Activated CD8-positive, alpha-beta memory T cell treated with anti-CD3 and anti-CD28 coated beads for 48 hours (primary cell): Measurements from ENCODE around the gene C11orf97.
"Not testable (repeated sequence)": the region's sequence is repeated elsewhere in the genome, so short reads cannot be mapped to it uniquely, and the experiment has no call there.

Experiments used
- DNase-seq, 3 experiments: peaks; one replicate each; pipeline ENCODE4 v3.0.0-alpha.2; 2020; ENCODE audit warnings: low read depth in 2 of 3, low spot score in 2 of 3

C11orf97 gene, protein sequence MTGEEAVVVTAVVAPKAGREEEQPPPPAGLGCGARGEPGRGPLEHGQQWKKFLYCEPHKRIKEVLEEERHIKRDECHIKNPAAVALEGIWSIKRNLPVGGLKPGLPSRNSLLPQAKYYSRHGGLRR

DNA sequence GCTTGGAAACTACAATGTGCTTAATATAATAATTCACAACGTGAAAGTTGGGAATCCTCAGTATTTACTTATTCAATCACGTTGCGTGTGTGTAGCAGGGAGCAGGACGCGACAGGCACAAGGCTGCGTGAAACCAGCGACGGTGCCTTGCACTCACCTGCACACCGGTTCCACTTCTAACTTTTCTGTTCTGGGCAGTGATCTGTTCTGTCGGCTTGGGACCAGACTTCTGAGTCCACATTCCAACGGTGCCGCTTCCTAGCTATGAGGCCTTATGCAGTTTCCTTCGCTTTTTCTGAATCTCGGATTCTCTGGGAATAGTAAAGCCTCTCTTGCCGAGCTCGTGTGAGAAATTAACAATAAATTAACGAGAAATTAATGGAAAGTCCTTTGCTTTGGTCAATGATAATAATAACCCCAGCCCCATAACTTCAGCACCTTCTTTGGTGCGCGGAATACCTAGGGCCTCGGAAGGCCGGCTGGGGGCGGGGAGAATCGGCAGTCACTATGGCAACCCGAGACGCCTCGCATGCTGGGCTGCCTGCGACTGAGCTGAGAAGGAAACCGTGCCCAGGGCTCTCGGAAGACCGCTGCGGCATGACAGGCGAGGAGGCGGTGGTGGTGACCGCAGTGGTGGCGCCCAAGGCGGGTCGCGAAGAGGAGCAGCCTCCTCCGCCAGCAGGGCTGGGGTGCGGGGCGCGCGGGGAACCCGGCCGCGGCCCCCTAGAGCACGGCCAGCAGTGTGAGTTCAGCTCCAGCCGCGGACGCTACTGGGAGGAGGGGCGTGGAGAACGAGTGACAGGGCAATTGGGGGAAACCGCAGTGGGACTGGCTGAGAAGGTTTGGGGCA is at the start of gene C11orf97:
Gene C11orf97 (plus strand): TSS at position 530 of the 850 bp plus-strand sequence. CDS start 68 bp downstream, at position 598.
- DNase-seq: peak; percentile 23 to 29 (median 26)

DNA sequence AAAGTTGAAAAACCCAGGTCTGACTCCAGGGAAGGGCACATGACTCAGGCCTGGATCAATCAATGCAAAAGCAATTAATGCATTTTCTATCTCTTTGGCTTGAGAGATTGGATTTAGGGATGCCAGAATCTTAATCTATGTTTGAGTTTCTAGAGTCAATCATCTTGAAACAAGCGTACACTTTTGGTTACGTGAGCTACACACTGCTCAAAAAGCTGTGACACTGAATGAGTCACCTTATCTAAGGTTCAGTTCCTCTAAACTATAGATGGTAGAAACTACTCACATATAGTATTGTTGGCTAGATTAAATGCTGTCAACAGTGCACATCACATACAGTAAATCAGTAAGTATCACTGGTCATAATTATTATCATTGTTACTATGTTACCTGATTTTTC is 42.8 kb upstream of the C11orf97 start:
- no peak for DNase-seq

DNA sequence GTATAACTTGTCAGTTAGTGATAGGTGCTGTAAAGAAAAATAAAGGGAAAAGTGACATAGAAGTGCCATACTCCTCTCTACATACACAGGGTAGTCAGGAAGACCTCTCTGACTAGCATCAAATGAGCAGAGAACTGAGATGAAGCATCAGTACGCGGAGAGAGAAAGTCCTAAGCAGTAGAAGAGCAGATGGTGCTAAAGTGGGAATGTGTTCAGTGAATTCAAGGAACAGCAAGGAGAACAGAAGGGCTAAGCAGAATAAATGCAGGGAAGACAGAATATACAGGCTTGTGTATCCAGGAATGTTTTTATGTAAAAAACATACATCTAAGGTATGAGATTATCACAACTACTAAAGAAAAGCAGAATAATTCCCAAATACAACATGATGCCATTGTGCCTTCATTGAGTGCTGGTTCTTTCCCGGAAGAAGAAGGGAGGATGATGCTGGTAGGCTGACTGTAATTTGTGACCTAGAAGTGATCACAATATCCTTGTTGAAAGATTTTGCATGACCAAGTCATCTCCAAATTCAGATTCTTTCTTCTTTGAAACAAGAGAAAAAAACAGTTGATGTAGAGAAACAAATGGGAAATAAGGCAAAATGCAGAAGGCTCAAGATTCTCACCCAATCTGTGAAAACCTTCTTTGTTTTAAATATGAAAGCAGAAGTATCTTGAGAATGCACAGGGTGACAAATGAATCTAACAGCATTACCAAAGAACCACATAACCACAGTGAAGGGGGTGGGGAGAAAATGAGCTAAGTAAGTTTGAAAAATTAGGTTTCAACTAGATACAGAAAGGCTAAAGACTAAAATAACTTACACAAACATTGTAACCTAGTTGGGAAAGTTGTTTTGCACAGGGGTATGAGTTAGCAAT is 39.1 kb upstream of the C11orf97 start:
- DNase-seq: no peak

DNA sequence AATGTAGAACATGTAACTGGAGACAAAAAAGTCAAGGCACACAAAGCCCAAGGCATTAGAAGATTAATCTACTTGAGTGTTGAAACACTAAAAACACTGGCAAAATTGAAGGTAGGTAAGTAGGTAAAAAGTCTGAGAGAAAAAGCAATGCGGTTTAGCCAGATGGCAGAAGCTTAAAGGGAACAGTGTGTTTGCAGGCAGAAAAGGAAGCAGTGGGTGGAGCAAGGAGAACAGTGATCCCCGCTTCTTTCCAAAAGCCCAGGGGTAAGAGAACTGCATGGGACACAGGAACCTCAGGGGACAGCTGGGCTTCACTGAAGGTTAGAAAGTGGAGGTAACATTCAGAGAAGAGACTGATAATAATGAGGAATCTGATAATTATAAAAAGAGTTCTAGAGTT is 34.6 kb upstream of the C11orf97 start:
- DNase-seq: no peak

DNA sequence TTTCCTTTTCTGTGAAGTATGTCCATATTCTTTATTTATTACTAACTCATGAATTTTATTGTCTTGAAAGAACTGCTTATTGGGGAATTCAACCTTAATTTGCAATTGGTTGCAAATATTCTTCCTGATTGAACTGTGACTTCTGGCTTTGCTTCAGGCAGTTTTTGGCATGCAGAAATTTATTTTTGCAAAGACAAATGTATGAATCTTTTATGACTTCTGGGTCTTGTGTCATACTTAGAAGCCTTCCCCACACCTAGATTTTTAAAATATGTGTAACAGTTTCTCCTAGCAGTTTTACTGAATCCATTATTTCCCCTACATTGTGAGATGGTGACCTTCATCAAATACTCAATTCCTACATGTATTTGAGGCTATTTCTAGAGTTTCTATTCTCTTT is 30.9 kb upstream of the C11orf97 start:
- no peak for DNase-seq

DNA sequence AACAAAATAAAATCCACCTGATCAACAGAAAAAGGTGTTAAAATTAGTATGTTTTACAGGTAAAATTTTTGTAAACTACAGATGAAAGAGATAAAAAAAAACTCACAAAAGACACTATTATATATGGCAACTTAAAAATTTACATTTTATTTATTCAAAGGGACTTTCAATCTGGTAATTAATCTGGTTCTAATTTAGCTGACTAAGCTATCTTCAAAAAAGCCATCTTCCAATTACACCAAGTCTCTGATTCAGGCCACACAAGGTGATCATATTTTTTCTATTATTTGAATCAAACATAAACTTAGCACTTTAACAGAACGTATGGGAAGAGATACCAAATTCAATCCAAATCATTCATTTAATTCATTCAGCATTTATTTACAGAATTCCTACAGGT is 26.2 kb upstream of the C11orf97 start:
- DNase-seq: no peak

DNA sequence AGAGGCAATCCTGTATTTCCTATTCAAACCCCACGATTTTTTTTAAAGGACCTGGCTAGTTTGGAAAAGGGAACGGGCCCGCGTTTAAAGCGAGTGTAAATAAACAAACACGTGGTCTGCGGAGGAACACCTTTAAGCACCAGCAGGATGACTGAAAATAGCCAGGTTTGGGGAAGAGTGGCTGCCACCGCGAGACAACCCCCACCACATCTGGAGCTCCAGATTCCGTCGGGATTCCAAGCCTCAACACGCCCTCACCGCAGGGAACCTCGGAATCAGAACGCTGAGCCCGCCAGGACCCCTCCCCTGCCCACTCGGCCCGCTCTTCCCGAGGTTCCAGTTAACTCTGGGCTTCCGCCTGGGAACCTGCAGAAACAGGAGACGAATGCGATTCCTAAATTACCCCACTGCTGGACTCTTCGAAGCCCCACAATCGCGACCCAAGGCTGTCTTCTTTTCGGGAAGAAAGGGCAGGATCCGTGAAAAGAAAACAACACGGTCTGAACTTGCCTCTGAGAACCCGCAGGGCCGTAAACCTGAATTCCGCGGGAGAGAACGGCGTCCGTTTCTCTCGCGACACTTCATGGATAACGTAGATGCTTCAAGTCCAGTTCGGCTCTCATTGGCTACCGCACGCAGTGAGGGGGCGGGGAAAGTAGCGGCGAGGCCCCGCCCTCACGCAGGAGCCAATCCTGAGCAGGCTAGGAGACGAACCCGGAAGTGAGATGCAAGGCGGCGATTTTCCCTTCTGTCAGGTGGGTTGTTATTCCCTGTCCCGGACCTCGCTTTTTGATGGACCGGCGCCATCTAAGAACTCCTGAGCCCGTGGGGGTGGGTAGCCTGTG is 18.8 kb upstream of the C11orf97 start, which contains the start of the genes ANKRD49 and MRE11:
Gene ANKRD49 (plus strand): TSS at position 704 of the 845 bp plus-strand sequence. CDS start 2,710 bp downstream, outside the sequence.
Gene MRE11 (minus strand): TSS at position 564 of the 845 bp plus-strand sequence. CDS start 1,043 bp downstream, outside the sequence.
- DNase-seq: peak; percentile 69 to 92 (median 78)

DNA sequence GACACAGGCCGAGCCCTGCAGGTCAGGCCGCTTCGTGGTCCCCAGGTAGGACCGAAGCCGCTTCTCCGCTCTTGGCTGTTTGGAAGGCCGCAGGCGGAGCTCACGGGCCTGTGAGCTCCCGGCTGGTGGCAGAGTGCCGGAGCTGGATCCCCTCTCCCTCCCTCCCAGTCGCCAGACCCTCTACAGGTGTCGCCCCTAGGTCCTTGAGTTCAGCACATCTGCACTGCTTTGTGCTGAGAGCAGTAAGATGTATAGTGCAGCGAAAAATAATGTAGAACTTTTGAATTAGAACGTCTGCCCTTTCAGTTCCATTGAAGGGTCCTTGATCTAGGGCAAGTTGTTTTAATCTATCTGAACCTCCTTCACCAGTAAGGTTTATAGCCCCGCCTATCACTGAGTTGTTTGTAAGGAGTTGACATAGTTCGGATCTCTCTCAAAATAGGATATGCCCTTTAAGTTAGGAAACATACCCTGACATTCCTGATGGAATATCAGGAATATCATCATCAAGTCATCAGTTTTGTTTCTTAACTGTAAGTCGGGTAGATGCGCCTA is 18.1 kb upstream of the C11orf97 start:
- no peak for DNase-seq

DNA sequence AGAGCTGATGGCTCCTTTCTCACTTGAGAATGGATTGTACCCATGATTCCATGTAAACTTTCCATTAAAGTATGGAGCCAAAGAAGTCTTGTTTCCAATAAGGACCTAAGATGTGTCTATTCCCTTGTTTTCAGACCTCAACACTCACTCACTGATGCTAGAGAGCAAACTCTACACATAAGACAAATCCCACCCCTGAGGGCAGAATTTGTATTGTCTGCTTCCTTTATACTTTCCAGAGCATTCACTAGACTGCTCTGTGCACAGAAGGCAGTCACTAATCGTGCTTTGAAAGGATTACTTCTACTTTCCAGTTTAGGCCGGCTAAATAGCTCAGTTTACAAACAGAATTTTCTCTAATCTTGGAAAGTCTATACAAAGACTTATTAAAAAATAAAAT is 12.1 kb upstream of the C11orf97 start:
- no peak for DNase-seq

DNA sequence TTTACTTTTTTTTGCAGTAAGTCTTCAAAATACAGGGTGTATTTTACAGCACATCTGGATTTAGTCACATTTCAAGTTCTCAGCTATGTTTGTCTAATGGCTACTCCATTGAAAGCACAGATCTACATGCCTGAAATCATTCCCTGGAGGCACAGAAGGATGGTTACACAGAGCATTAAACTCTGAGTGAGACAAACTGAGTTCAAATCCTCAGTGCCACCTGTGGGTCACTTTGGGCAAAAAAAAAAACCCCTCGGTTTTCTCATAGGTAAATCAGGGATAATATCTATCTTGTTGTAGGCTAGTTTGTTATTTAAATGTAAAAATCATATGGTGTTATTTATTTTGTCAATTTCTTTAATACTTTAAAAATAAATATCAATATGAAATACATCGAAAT is 10.7 kb upstream of the C11orf97 start:
- DNase-seq: no peak

DNA sequence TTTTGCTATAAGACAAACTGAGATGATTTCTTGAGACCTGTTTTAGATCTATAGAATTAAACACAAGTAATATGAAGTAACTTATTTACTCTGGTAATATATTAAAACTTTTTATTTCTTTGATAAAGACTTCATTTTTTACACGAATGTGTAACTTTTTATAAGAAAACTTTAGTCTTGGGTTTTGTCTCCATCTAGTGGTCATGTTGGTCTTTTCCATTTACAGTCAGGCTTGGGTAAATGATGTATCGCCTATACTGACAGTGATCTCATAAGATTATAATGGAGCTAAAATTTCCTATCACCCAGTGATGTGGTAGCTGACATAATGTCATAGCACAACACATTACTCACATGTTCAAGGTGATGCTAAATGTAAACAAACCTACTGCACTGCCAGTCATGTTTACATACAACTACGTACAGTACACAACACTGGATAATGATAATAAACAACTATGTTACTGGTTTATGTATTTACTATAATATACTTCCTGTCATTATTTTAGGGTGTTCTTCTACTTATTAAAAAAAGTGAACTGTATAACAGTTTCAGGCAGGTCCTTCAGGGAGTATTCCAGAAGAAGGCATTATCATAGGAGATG is 7.5 kb upstream of the C11orf97 start:
- no peak for DNase-seq

DNA sequence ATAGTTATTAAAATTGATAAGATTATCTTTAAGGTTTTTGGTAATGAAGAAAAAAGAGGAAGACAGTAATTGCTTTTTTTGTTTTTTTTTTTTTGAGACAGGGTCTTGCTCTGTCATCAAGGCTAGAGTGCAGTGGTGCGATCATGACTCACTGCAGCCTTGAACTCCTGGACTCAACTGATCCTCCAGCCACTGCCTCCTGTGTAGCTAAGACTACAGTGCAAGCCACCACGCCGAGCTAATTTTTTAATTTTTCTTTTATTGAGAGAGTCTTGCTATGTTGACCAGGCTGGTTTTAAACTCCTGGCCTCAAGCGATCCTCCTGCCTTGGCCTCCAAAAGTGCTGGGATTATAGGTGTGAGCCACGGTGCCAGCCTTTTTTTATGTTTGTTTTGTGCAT is 5.7 kb upstream of the C11orf97 start:
- not testable (repeated sequence) for DNase-seq

DNA sequence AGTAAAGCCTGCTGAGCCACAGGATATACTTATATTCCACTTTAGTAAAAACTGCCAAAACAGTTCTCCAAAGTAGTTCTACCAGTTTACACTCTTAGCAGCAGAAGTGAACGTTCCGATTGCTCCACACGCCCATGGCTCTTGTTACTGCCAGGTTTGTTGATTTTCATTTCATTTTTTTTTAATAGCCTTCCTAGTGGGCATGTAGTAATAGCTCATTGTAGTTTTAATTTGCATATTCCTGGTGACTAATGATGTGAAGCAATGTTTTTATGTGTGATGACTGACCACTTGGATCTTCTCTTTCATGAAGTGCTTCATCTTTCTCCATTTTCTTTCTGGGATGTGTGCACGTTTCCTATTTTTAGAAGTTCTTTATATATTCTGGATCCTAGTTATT is 4.8 kb upstream of the C11orf97 start:
- DNase-seq: no peak

DNA sequence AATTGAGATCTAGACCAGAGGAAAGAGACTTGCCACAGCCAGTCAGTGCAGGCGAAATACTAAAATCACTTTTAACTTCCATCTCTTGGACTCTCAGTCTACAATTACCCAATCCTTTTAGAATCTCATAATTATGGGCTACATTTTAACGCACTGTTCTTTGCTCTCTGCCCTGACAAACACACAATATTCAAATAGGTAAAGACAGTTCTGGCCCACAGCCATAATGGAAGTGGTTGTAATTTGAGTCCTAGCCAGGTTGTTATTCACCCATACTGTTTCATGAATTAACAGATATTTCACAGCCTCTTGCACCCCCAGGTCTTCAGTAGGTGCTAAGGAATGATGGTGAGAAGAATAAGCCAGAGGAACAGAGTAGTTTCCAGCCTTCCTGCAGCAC is 830 bp downstream of the C11orf97 start:
- no peak for DNase-seq

DNA sequence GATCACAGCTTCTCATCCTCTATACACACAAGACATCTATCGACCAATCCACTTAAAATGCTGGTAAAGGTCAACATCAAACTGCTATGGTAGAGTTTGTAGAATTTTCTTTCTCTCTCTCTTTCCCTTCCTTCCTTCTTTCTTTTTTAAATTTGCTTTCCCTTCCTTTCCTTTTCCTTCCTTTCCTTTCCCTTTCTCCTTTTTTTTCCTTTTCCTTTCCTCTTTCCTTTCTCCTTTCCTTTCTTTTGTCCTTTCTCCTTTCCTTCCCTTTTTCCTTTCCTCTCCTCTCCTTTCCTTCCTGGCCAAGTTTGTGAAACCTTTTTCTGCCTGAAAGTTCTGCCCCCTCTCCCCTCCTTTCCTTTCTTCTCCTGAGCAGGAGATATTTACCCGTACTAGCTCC is 3.1 kb downstream of the C11orf97 start:
- no peak for DNase-seq

DNA sequence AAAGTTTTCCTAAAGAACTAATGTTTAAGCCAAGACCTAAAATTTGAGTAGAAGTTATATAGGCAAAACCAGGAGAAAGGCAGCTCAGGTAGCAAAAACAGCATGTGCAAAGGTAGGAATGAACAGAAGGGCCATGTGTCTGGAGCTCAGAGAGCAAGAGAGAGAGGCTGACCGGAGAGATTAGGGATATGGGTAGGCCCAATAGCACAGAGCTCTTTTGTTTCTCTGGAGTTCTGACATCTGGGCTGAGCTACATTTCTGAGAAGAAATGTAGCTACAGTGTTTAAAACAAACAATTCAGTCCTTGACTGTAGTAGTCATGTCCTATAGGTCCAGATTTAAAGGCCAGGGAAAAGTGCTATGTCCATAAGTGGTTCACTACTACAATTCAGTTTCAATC is 4.5 kb downstream of the C11orf97 start:
- DNase-seq: no peak

DNA sequence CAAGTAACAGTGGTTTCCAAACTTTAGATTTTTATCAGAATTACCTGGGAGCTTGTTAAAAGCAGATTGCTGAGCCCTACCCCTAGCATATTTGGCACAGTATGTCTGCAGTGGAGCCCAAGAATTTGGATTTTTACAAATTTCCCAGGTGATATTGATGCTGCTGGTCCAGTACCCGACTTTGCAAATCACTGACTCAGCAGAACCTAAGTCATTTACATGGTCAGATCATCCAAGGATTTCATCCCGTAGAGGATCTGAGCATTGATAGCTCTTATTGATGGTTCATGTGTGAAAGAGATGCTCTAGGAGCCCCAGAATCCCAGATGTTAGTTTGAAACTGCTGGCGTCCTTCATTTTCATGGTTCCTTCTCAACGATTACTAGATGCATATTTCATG is 6.0 kb downstream of the C11orf97 start:
- no peak for DNase-seq

DNA sequence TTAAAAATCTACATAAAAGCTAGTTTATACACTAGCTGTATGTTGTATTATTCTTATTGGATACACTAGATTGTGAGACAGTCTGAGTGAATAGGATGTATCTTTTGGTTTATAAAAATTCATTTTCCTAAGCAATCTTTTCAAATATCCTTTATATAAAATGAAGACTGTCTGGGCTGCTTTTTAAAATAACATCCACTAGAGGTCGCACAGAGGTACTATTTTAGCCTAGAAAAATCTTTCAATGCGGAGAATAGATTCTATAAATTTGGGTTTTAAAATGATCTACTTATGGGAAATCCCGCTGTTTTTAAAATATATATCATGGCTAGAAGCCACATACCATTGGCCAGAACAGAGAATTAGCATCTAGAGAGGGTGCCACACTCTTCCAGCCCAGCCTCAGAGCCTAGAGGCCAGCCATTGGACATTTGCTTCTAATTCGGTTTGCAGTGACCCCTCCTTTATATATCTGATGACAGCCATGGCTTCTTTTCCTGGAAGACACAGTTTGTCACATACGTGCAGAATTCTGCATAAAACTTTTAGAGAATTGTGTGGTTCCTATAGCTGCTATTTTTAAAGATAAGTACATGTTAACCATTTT is 7.3 kb downstream of the C11orf97 start:
- DNase-seq: no peak

DNA sequence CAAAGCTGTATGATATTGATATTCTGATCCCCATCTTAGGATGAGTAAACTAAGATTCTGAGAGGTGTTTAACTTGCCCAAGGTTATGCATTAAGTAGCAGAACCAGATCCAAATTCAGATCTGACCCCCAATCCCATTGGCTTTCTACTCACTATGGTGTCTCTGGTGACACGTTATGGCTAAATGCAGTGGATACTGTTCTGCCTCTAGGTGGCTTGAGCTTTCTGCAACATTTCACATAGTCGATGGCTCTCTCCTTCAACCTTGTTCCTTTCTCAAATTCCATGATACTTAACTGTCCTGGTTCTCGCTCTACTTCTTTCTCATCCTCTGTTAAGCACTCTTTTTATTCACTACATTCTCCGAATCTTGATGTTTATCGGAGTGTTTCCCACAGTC is 9.4 kb downstream of the C11orf97 start:
- no peak for DNase-seq

DNA sequence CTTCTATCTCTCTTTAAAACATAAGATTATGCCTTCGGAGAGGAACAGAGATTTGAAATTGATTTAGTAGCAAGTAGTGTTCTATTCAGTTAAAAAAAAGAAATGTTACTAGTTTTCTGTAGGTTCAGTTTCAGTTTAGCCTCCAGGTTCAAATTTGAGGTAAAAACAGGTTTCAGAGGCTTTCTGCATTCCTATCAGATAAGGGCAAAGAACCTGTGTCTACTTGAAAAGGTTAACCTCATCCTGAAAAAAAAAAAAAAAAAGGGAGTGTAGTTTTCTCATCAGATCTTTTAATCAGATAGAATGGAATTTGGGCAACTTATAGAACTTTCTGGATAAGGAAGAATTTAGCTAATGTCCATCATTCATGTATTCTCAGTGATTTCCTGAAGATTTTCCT is 12.1 kb downstream of the C11orf97 start:
- DNase-seq: no peak
